Transverse colon (tissue), 3 donors: ENCODE measurements around the gene SMARCC1.
"Not testable (repeated sequence)": the region's sequence is repeated elsewhere in the genome, so short reads cannot be mapped to it uniquely, and the experiment has no call there.

ENCODE experiments used
- CTCF ChIP-seq, 5 experiments: fragments of 200-600 bp in 3 of 5; fragments of 450-650 bp in 2 of 5; sonication (generic) in 3 of 5; IDR thresholded peaks; 1 replicate in 2 of 5; 2 replicates in 3 of 5; pipeline ENCODE4 v1.5.1; 2016 to 2017; ENCODE audit warnings: antibody characterized with exemption in 5 of 5, inconsistent platforms in 3 of 5, mild to moderate bottlenecking in 2 of 5, moderate library complexity in 1 of 5
- EP300 ChIP-seq: sonication (generic); formaldehyde crosslinking; IDR thresholded peaks from one replicate; pipeline ENCODE4 v1.6.1; 2017; ENCODE audit warnings: antibody characterized with exemption, low read depth
- POLR2A ChIP-seq: fragments of 450-650 bp; IDR thresholded peaks from one replicate; pipeline ENCODE4 v1.6.1; 2016; ENCODE audit warnings: antibody characterized with exemption, mild to moderate bottlenecking, moderate library complexity

GRCh38 chr3:47743352-47743751, 38.3 kb downstream of the SMARCC1 start:
- TF ChIP-seq CTCF (IDR thresholded peaks at IDR 0.05); EP300; POLR2A: not testable (repeated sequence)
